Activated CD4-positive, alpha-beta T cell treated with anti-CD3 and anti-CD28 coated beads, Interleukin-2, Interleukin-6, amounts not matched to agents 100 ng/mL and 50 ng/mL, durations not matched to agents 16 hours and 8 hours (primary cell): ENCODE results near the gene LMCD1.

ENCODE experiments used
- DNase-seq: peaks from one replicate; pipeline ENCODE4 v3.0.0-alpha.2; 2020

Gene LMCD1

GRCh38 chr3:8539419-8539818 lies 37.8 kb downstream of the LMCD1 start:
- no peak for DNase-seq

GRCh38 chr3:8540456-8540855 lies 38.8 kb downstream of the LMCD1 start:
- DNase-seq = no peak

- no peak for DNase-seq
These were observed 39.9 kb downstream of the LMCD1 start for GRCh38 chr3:8541486-8541885.

DNA sequence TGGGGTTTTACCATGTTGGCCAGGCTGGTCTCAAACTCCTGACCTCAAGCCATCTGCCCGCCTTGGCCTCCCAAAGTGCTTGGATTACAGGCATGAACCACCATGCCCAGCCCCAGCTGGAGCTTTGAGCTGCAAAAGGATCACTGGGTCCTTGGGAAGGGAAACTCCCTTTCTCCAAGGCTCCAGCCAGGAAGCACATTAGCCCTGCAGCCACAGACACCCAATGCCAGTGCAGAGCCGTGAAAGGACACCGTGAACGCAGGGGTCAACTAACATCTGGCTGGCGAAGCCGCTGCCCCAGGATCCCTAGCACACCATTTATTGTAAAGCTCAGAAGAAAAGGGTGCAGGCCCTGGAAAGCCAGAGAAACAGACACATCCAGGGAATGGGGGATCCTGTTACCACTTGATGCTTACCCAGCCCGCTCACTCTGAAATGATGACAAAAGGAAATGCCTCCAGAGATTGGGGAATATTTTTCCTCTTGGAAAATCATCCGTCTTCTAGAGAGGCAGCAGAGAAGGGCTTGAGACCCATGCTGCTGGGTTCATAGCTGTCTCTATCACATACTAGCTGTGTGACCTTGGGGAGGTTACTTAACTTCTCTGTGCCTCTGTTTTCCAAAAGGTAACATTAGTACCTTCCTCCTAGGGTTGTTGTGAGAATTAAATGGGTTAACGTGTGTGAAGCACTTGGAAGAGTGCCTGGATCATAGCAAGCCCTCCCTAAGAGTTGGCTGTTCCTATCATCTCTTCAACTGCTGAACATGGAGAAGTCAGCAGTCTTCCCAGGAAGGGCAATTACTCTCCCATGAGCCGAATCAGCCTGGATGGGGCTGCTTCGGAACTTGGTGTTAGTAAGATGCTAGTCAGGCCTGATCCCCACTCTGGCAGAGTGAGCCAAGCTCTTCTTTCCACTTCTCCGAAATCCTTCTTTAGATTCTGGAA lies 40.8 kb downstream of the LMCD1 start:
- no peak for DNase-seq

DNA sequence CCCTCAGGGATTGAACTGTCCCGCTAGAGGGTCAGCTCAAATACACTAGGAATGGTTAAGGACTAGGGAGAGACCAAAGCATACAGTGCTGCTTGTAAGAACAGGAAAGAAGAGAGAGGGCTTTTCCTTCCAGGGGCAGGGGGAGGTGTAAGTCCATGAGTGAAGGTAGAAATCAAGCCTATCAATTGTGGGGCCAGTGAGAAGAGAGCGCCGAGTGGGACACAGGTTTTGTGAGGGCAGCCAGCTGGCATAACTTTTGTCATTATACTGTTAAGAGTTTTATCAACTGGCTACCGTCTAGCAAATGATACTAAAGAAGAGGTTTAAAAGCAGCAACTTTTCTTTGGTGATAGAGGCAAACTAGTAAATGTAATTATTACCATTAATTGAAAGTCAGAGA lies 45.0 kb downstream of the LMCD1 start:
- DNase-seq = no peak

DNA sequence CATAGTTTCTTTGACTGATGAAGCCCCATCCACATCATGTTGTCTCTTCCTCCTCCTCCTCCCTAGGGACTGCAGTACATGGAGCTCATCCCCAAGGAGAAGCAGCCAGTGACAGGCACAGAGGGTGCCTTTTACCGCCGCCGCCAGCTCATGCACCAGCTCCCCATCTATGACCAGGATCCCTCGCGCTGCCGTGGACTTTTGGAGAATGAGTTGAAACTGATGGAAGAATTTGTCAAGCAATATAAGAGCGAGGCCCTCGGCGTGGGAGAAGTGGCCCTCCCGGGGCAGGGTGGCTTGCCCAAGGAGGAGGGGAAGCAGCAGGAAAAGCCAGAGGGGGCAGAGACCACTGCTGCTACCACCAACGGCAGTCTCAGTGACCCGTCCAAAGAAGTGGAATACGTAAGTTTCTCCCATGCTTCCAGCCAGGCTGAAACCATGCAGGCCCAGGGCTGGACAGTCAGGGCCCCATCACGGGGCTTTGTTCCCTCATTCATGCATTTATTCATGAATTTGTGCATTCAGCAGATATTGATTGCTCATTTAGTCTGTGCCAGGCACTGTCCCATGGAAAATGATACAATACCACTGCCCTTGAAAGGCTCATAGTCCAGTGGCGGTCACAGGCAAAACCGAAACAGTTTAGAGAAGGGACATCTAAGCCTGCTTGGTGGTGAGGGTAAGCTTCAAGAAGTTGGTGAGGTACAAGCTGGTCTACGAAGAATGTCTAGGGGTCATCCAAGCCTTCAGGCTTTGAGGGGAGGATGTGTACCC lies 47.1 kb downstream of the LMCD1 start:
- DNase-seq = no peak

DNA sequence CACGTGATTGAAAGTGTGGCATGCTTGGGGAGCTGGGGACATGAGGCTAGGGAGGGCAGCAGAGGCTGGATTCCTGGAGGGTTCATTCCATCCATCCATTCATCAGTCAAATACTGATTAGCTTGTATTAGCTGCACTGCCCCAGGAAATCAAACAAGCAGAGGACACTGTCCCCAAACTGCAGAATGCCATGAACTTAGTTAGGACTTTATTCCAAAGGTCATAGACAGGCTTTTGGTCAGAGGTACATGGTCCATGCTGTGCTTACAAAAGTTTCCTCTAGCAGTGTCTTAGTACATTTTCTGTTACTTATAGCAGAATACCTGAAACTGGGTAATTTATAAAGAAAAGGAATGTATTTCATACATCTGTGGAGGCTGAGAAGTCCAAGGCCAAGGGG lies 47.7 kb downstream of the LMCD1 start:
- DNase-seq = no peak

DNA sequence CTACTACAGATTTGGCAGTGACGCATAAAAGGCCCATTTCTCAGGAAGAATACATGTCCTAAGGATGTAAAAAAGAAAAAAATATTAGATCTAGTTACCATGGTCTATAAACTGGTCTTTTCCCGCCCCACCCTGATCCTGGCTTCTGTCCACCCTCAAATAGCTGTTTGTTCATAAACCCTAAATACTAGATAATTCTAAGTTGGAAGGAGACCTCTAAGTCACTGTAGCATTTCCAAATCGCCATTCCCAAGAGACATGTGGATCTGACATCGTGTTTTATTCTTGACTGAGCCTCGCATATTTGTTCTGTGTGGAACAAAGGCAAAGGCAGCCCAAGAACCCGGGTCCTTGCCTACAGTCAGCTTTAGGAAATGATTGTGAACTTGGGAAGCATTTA lies 49.0 kb downstream of the LMCD1 start:
- DNase-seq = no peak

- DNase-seq = no peak
These were observed 50.7 kb downstream of the LMCD1 start for GRCh38 chr3:8552223-8552762.

DNA sequence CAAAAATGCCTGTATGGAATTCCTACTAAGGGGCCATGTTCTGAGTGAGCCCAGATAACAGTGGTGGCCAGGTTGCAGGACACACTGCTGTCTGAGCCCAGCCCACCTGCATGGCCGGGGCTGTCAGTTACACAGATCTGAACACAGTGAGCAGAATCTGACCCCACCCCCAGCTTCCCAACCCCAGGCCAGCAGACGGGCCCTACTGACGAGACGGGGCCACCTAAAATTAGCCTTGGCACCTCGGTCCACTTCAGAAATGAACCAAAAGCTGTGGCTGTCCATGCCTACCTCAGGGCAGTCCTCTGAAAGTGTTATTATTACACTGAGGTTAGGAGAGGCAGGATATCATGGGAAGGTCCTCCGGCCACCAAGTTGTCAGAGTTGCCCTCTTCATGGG lies 51.8 kb downstream of the LMCD1 start:
- no peak for DNase-seq

DNA sequence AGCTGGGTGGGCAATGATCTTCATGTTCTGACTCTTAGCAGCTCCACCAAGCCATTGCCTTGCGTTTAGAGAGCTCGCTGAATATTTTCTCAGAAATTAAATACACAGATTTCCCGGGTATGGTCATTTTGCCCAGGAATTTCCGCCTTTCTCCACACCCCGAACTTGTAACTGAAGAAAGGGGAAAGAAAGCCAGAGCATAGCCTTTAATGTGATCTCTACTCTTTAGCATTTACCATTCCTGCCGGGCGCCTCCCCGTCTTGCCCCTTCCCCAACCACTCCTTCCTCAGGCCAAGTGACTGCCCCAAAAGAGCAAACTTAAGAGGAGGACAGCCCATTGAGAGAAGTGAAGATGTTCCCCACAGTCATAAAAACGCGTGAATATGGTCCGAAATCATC lies 53.1 kb downstream of the LMCD1 start:
- DNase-seq = no peak

GRCh38 chr3:8555113-8555661 lies 53.6 kb downstream of the LMCD1 start:
- DNase-seq = no peak

DNA sequence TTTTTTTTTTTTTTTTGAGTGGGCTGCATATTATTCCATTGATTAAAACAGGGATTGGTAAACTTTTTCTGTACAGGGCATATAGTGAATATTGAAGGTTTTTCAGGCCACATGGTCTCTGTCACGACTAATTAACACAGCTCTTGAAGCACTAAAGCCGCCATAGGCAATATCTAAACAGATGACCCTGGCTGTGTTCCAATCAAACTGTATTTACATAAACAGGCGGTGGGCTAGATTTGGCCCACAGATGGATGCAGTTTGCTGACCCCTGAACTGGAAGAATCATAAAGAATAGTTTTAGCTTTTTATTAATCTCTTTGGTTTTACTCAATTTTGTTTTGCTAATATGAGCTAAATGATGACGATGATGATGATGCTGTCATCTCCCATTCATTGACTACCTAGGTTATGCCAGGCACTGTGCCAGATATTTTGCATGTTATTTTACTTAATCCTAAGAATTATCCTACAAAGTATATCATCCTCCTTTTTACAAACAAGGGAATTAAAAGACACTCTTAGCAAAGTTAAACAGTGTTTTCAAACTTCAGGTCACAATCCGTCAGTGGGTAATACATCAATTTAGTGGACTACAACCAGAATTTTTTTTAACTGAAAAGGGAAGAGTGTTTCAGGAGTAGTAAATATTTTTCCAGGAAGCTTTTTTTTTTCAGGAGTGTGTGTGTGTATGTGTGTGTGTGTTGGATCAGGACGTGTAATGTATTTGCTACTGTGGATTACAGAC lies 54.3 kb downstream of the LMCD1 start:
- no peak for DNase-seq

GRCh38 chr3:8556473-8556869 lies 54.8 kb downstream of the LMCD1 start:
- no peak for DNase-seq

- no peak for DNase-seq
These were observed 55.7 kb downstream of the LMCD1 start for GRCh38 chr3:8557298-8557697.

DNA sequence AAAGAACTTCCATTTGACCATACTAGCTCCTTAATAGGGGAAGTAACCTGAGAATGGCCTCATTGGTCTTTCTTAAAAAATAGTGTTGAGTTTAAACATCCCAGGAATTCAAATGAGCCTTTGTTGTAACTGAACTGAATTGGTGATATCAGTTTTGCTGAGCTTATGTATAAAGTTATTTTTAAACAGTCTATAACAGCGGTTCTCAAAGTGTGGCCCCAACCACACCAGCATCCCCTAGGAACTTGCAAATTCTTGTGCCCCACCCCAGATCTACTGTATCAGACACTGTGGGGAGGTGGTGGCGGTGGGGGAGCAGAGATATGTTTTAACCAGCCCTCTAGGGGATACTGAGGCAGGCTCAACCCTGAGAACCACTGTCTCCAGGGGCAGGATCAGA lies 57.0 kb downstream of the LMCD1 start:
- no peak for DNase-seq

DNA sequence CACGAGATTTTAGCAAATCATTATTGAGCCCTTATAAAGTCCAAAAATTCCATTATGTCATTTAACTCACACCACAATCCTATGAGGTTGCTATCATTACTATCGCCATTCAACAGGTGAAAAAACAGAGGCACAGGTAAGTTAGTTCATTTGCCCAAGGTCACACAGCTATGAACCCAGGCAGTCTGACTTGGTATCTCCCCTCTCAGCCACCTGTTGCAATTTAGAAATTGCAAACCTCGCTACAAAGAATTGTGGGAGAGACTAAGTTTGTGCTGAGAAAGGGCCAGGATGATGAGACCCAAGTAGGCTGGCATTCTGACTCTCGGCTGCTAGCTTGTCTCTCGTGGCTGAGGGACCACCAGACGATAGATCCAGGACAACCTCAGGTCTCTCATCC lies 57.7 kb downstream of the LMCD1 start:
- no peak for DNase-seq

DNA sequence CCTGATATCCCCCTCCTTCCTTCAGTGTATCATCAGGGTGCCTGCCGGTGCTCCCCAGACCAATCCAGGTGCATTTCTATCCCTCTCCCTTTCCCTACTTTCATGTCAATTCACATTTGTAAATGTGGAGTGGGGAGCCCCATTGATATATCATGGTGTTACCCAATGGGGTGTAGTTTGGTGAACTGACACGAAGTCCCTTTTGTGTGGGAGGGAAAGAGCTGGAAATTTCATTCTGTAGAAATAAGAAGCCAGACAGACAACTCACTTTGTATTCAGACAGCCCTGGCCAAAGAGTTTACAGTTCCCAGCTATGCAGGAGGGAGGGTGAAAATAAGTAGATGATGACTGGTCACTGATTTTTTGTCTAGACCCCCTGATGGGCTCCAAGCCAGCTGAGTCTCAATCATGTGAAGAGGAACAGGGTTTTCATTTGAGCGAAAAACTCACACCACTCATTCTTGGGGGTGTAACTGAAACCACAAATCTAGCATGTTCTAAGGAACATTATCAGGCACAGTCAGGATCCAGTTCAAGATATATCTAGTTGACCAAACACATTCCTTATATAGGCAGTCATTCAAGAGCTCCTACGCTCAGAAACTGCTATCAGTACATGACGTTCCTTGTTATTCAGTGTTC lies 58.9 kb downstream of the LMCD1 start:
- DNase-seq = no peak

DNA sequence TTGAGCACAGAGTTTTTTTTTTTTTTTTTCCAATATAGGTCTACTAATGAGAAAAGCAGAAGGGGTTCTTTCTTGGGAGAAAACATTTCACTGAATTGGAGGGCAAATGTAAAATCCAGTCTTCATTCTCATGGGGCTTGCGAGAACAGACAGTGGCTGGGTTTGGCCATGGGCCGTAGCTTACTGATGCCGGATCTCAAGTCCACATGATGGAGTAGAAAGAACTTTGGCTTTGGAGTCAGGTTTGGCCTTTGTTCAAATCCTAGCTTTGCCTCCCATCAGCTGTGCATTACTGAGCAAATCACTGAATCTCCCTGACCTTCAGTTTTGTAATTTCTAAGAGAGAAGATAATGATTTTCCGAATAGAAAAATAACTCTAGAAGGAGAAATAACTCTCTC lies 59.7 kb downstream of the LMCD1 start:
- no peak for DNase-seq

- no peak for DNase-seq
These were observed 60.5 kb downstream of the LMCD1 start for GRCh38 chr3:8562081-8562595.

- no peak for DNase-seq
These were observed 61.5 kb downstream of the LMCD1 start for GRCh38 chr3:8563146-8563545.

GRCh38 chr3:8563597-8563996 lies 62.0 kb downstream of the LMCD1 start:
- no peak for DNase-seq
